ENCODE data around the gene FOXC2.

GRCh38 chr16:86609661-86610060, 43.0 kb downstream of the FOXC2 start:
- no peak for TF ChIP-seq CTCF (IDR thresholded peaks at IDR 0.05)
- TF ChIP-seq POLR2A (IDR thresholded peaks at IDR 0.05), result no peak
- no peak for TF ChIP-seq EP300 (IDR thresholded peaks at IDR 0.05)
